K562 (cell line): Measurements from ENCODE around the gene ACVR2B. TPM values are rescaled to one million over a fixed set of nuclear protein-coding genes. Genes with fewer than 3 reads are reported as not detected.

Experiments used
- ADNP ChIP-seq: fragments of 200-800 bp; sonication (Bioruptor generic); IDR thresholded peaks from 2 replicates; pipeline ENCODE4 v1.6.1; 2016; ENCODE audit warnings: missing genetic modification characterization, missing compliant biosample characterization
- CCNT2 ChIP-seq: IDR thresholded peaks from 2 replicates; pipeline ENCODE4 v1.6.1; 2011; ENCODE audit warnings: borderline replicate concordance, low read depth, mild to moderate bottlenecking, moderate library complexity, mixed read lengths, low read length; ENCODE audit not compliant: insufficient read length; ENCODE audit errors: extremely low read depth
- ETS2 ChIP-seq: IDR thresholded peaks from 2 replicates; pipeline ENCODE4 v1.6.1; 2016; ENCODE audit warnings: borderline replicate concordance, missing genetic modification characterization, mild to moderate bottlenecking, moderate library complexity, missing compliant biosample characterization; ENCODE audit not compliant: poor library complexity, severe bottlenecking
- MCM3 ChIP-seq: fragments of 450-650 bp; IDR thresholded peaks from 2 replicates; pipeline ENCODE4 v1.6.1; 2016
- MYC ChIP-seq, 2 experiments: fragments of 250-450 bp in 1 of 2; sonication (Bioruptor Pico) in 1 of 2; IDR thresholded peaks; 2 replicates each; pipeline versions ENCODE4 v1.5.1 to v1.6.1; 2012 to 2021; ENCODE audit warnings: low read depth in 2 of 2, borderline replicate concordance in 1 of 2, improper control_type of control experiment in 1 of 2, low read length in 1 of 2, mild to moderate bottlenecking in 1 of 2, moderate library complexity in 1 of 2
- NFIC ChIP-seq: fragments of 450-650 bp; IDR thresholded peaks from 2 replicates; pipeline ENCODE4 v1.6.1; 2017; ENCODE audit warnings: mild to moderate bottlenecking, inconsistent platforms
- PBX2 ChIP-seq, 2 experiments: IDR thresholded peaks in 1 of 2; conservative IDR thresholded peaks in 1 of 2; 2 replicates each; pipeline ENCODE4 v1.6.1; 2016; ENCODE audit warnings: low read depth in 2 of 2, mild to moderate bottlenecking in 1 of 2, missing compliant biosample characterization in 1 of 2, missing genetic modification characterization in 1 of 2, moderate library complexity in 1 of 2
- PHTF2 ChIP-seq: fragments of 250-450 bp; sonication (Bioruptor Pico); IDR thresholded peaks from 2 replicates; pipeline ENCODE4 v1.5.0; 2021; ENCODE audit warnings: mild to moderate bottlenecking
- PREB ChIP-seq: sonication (generic); formaldehyde crosslinking; IDR thresholded peaks from 2 replicates; pipeline ENCODE4 v1.8.1; 2023; ENCODE audit warnings: mild to moderate bottlenecking, missing genetic modification reagents
- SMAD4 ChIP-seq: fragments of 250-450 bp; sonication (Bioruptor Pico); conservative IDR thresholded peaks from 2 replicates; pipeline ENCODE4 v1.8.0; 2021; ENCODE audit warnings: inconsistent platforms, mild to moderate bottlenecking, moderate library complexity
- SRF ChIP-seq, 2 experiments: fragments of 250-450, 450-650 bp in 1 of 2; sonication (Bioruptor Pico) in 1 of 2; sonication (generic) in 1 of 2; formaldehyde crosslinking; IDR thresholded peaks; 2 replicates each; pipeline versions ENCODE4 v1.5.0 to v1.5.1; 2020 to 2022; ENCODE audit warnings: mild to moderate bottlenecking in 1 of 2, missing genetic modification reagents in 1 of 2
- SUPT5H ChIP-seq: fragments of 450-650 bp; IDR thresholded peaks from 2 replicates; pipeline ENCODE4 v1.6.1; 2016
- USF1 ChIP-seq: sonication (generic); formaldehyde crosslinking; IDR thresholded peaks from 2 replicates; pipeline ENCODE4 v1.9.0; 2022; ENCODE audit warnings: mild to moderate bottlenecking, missing genetic modification reagents
- ZNF134 ChIP-seq: fragments of 250-450 bp; sonication (Bioruptor Pico); conservative IDR thresholded peaks from 2 replicates; pipeline ENCODE4 v1.4.0; 2020
- ZNF184 ChIP-seq: sonication (generic); formaldehyde crosslinking; IDR thresholded peaks from 2 replicates; pipeline ENCODE4 v1.5.0; 2020; ENCODE audit warnings: missing genetic modification reagents
- ZNF584 ChIP-seq: fragments of 200-800 bp; sonication (Bioruptor generic); IDR thresholded peaks from 2 replicates; pipeline ENCODE4 v1.6.1; 2016; ENCODE audit warnings: low read depth, mild to moderate bottlenecking, missing genetic modification characterization, missing compliant biosample characterization
- ZNF639 ChIP-seq, 2 experiments: fragments of 200-800 bp in 1 of 2; sonication (Bioruptor generic) in 1 of 2; sonication (generic) in 1 of 2; formaldehyde crosslinking in 1 of 2; IDR thresholded peaks in 1 of 2; conservative IDR thresholded peaks in 1 of 2; 2 replicates each; pipeline versions ENCODE4 v1.5.0 to v1.6.1; 2016 to 2020; ENCODE audit warnings: missing compliant biosample characterization in 1 of 2, missing genetic modification characterization in 1 of 2, missing genetic modification reagents in 1 of 2
- ZNF695 ChIP-seq: fragments of 450-650 bp; formaldehyde crosslinking; IDR thresholded peaks from 2 replicates; pipeline ENCODE4 v1.4.0; 2020; ENCODE audit warnings: mild to moderate bottlenecking, moderate library complexity
- ZNF77 ChIP-seq: fragments of 250-450 bp; sonication (Bioruptor Pico); IDR thresholded peaks from 2 replicates; pipeline ENCODE4 v1.5.0; 2020
- polyA plus RNA-seq, 8 experiments: library from polyadenylated mRNA; depleted of rRNA in 4 of 8; stranded (reverse) in 5 of 8; unstranded in 3 of 8; fragments of >200 nt; fragmentation: Nextera tagmentation in 2 of 8; fragmentation: Illumina TruSeq in 1 of 8; extraction: Ambion mirVana in 2 of 8; extraction: Trizol in 1 of 8; gene quantifications; 2 replicates each; pipeline versions ENCODE4 v1.2.1 to v1.2.3, GENCODE V29; 2011 to 2014; ENCODE audit warnings: inconsistent platforms in 1 of 8, missing spikeins in 1 of 8
- total RNA-seq, 7 experiments: library from RNA; depleted of rRNA in 6 of 7; stranded (reverse); fragments of >200 nt in 6 of 7; fragmentation: Illumina TruSeq in 2 of 7; extraction: Trizol in 2 of 7; gene quantifications; 2 replicates each; pipeline versions ENCODE4 v1.2.1 to v1.2.3, GENCODE V29; 2011 to 2021; ENCODE audit warnings: low replicate concordance in 1 of 7

Gene ACVR2B
- total and polyA plus RNA-seq, 9 of the 15 experiments (the other 6 are each of a cell fraction or from before 2014, with no cell fraction given) = 1.8 to 23.7 (median 7.1) TPM

- TF ChIP-seq PBX2 (CRISPR knock-in tag; IDR thresholded peaks at IDR 0.05; ENCODE audit: low read depth) (no peak), PBX2 (tag; conservative IDR thresholded peaks at IDR 0.05; ENCODE audit: low read depth) (no peak), ZNF134 (no peak), PREB (CRISPR knock-in tag) (0 out of 2 replicates have a peak, but pooled peaks have one; percentile 52), MCM3 (no peak), PHTF2 (CRISPR knock-in tag) (no peak), USF1 (CRISPR knock-in tag) (peak; percentile 13; the same call in 1 of the 2 replicates), ZNF184 (CRISPR knock-in tag) (no peak), MYC (IDR thresholded peaks at IDR 0.05; ENCODE audit: low read depth, low read length) (no peak; the same call in 1 of the 2 replicates), MYC (CRISPR knock-in tag; IDR thresholded peaks at IDR 0.05; ENCODE audit: borderline replicate concordance, low read depth) (peak; percentile 69), ADNP (tag) (no peak), ZNF639 (CRISPR knock-in tag; conservative IDR thresholded peaks at IDR 0.05 in 1 of 2, IDR thresholded peaks at IDR 0.05 in 1 of 2) (no peak), SMAD4 (no peak), CCNT2 (peak; percentile 41), NFIC (no peak), ZNF695 (CRISPR knock-in tag) (no peak), ETS2 (no peak), SUPT5H (no peak), SRF (CRISPR knock-in tag; IDR thresholded peaks at IDR 0.05) (no peak), ZNF584 (CRISPR knock-in tag) (no peak), ZNF77 (no peak)
Observed at GRCh38 chr3:38454884-38455638, 1.4 kb downstream of the ACVR2B start (continued).
